ENCODE results near the gene GDF3. TPM values are rescaled to one million over a fixed set of nuclear protein-coding genes. Genes with fewer than 3 reads are reported as not detected.

GDF3 gene
- total and polyA plus RNA-seq, 9 of the 15 experiments (the other 6 are each of a cell fraction or from before 2014, with no cell fraction given), result not detected

DNA sequence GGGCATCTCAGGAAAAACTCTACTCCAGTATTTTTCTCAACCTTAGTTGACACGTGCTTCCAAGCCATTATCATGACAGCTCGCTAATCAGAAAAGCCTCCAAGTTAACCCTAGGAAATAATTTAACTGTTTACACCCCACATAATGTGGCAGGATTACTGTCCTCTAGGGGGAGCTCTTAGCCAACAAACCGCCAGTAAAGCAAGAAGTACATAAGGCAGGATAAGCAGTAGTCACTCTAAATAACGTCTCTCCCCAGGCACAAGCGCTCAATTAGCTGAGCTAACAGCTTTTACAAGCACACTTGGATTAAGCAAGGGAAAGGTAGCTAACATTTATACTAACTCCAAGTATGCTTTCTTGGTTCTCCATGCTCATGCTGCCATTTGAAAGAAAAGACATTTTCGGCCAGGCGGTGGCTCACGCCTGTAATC is 52.7 kb downstream of the GDF3 start (continued):
- TF ChIP-seq RBM14 (IDR thresholded peaks at IDR 0.05; ENCODE audit: borderline replicate concordance, insufficient read depth, low read depth, low read length), result no peak
- TF ChIP-seq CBX1 (IDR thresholded peaks at IDR 0.05; ENCODE audit: low read depth), result peak; percentile 66; the same call in 1 of the 2 replicates
- 0 out of 3 replicates have a peak, but pooled peaks of 1 of the 2 experiments have one; percentile 39 for TF ChIP-seq CBX3 (IDR thresholded peaks at IDR 0.05; ENCODE audit: borderline replicate concordance in 1 of 2, low read length in 2 of 2)
- peak; percentile 38 for TF ChIP-seq CHD4 (IDR thresholded peaks at IDR 0.05; ENCODE audit: insufficient read depth, insufficient replicate concordance, low read depth, low read length, poor library complexity, severe bottlenecking)
- no peak for TF ChIP-seq SMAD3 (CRISPR knock-in tag; conservative IDR thresholded peaks at IDR 0.05)
- TF ChIP-seq KDM1A (IDR thresholded peaks at IDR 0.05), result peak; percentile 75 to 92
- peak; percentile 37; the same call in 1 of the 2 replicates for TF ChIP-seq CC2D1A (IDR thresholded peaks at IDR 0.05)
- TF ChIP-seq ZNF212 (CRISPR knock-in tag; IDR thresholded peaks at IDR 0.05), result no peak
- no peak for TF ChIP-seq NR3C1 (CRISPR knock-in tag; IDR thresholded peaks at IDR 0.05)
- no peak for TF ChIP-seq MYNN (IDR thresholded peaks at IDR 0.05)
- TF ChIP-seq MYNN (CRISPR knock-in tag; IDR thresholded peaks at IDR 0.05), result no peak
- peak; percentile 15; the same call in 1 of the 2 replicates for TF ChIP-seq ESRRA (IDR thresholded peaks at IDR 0.05; ENCODE audit: borderline replicate concordance, low read depth)
- TF ChIP-seq BCOR (IDR thresholded peaks at IDR 0.05), result peak; percentile 99
- TF ChIP-seq, protein P1, sequence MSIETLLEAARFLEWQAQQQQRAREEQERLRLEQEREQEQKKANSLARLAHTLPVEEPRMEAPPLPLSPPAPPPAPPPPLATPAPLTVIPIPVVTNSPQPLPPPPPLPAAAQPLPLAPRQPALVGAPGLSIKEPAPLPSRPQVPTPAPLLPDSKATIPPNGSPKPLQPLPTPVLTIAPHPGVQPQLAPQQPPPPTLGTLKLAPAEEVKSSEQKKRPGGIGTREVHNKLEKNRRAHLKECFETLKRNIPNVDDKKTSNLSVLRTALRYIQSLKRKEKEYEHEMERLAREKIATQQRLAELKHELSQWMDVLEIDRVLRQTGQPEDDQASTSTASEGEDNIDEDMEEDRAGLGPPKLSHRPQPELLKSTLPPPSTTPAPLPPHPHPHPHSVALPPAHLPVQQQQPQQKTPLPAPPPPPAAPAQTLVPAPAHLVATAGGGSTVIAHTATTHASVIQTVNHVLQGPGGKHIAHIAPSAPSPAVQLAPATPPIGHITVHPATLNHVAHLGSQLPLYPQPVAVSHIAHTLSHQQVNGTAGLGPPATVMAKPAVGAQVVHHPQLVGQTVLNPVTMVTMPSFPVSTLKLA (conservative IDR thresholded peaks at IDR 0.05), result 0 out of 4 replicates have a peak, but pooled peaks of 1 of the 2 experiments have one; percentile 25
- TF ChIP-seq RAD21 (CRISPR knock-in tag; conservative IDR thresholded peaks at IDR 0.05 in 1 of 2, IDR thresholded peaks at IDR 0.05 in 1 of 2), result peak; percentile 53 to 74
- no peak for TF ChIP-seq CCAR2 (IDR thresholded peaks at IDR 0.05; ENCODE audit: low read depth, low read length)
- TF ChIP-seq CBX5 (IDR thresholded peaks at IDR 0.05; ENCODE audit: borderline replicate concordance, low read depth), result no peak
- TF ChIP-seq HIVEP1 (CRISPR knock-in tag; IDR thresholded peaks at IDR 0.05), result no peak
- TF ChIP-seq, protein P2, sequence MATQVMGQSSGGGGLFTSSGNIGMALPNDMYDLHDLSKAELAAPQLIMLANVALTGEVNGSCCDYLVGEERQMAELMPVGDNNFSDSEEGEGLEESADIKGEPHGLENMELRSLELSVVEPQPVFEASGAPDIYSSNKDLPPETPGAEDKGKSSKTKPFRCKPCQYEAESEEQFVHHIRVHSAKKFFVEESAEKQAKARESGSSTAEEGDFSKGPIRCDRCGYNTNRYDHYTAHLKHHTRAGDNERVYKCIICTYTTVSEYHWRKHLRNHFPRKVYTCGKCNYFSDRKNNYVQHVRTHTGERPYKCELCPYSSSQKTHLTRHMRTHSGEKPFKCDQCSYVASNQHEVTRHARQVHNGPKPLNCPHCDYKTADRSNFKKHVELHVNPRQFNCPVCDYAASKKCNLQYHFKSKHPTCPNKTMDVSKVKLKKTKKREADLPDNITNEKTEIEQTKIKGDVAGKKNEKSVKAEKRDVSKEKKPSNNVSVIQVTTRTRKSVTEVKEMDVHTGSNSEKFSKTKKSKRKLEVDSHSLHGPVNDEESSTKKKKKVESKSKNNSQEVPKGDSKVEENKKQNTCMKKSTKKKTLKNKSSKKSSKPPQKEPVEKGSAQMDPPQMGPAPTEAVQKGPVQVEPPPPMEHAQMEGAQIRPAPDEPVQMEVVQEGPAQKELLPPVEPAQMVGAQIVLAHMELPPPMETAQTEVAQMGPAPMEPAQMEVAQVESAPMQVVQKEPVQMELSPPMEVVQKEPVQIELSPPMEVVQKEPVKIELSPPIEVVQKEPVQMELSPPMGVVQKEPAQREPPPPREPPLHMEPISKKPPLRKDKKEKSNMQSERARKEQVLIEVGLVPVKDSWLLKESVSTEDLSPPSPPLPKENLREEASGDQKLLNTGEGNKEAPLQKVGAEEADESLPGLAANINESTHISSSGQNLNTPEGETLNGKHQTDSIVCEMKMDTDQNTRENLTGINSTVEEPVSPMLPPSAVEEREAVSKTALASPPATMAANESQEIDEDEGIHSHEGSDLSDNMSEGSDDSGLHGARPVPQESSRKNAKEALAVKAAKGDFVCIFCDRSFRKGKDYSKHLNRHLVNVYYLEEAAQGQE (IDR thresholded peaks at IDR 0.05; ENCODE audit: borderline replicate concordance), result peak; percentile 23; the same call in 1 of the 2 replicates
- TF ChIP-seq, protein P2 (CRISPR knock-in tag; IDR thresholded peaks at IDR 0.05; ENCODE audit: low read depth), result no peak
- TF ChIP-seq SMARCA5 (IDR thresholded peaks at IDR 0.05), result peak; percentile 95
